Central memory CD4-positive, alpha-beta T cell (primary cell): ENCODE measurements around the gene LMF1.
"Not testable (repeated sequence)": the region's sequence is repeated elsewhere in the genome, so short reads cannot be mapped to it uniquely, and the experiment has no call there.

Source experiments
- DNase-seq: peaks from one replicate; pipeline ENCODE4 v3.0.0; 2022

LMF1 gene

GRCh38 chr16:822174-822908 lies 148.4 kb downstream of the LMF1 start:
- DNase-seq = no peak

GRCh38 chr16:821751-822150 lies 149.0 kb downstream of the LMF1 start:
- no peak for DNase-seq

DNA sequence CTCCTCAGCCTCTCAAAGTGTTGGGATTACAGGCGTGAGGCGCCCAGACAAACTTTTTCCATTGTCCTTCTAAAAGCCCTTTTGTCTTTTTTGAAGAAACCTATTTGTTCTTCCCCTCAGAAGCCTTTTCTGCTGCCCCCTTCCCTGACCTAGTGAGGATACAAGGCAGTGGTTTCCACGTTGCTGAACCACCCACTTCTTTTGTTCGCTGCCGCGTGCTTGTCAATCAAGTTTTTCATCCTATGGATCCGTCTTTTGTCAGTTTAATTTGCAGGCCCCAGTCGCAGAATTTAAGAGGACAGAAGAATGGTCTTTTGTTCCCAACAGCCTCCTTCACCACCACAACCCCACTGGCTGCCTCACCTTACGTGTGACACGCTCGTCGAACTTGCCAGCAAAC lies 150.0 kb downstream of the LMF1 start:
- DNase-seq = no peak

GRCh38 chr16:820044-820408 lies 150.8 kb downstream of the LMF1 start:
- DNase-seq = not testable (repeated sequence)

DNA sequence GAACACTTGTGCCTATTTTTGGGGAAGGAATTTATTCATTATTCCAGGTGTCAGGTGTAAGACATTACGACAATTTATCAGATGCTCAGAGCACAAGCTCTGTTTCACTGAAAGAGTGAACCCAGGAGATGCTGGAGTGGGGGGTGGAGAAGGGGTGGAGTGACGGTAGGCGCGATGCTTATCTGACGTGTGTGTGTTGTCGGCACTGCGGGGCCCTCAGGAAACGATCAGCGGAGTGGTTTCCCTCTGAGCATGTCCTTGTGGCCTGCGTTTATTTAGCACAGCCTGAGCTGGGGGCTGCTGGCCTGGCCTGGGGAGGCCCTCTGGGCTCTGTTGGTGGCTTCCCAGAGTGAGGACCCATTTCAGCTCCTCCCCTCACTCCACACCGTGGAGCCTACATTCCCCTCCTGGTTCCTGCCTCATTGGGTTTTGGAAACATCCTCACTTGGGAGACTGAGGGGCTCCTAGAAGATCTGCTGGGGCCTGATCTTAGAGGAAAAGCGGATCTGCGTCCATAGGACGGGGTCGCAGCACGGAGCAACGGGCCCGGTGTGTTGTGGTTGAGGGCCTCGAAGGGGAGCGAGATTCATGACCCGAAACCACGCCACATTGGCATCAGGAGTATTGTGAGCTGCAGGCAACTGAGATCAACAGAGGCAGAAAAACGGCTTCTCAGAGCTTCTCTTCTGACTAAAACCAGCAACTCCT lies 151.3 kb downstream of the LMF1 start:
- peak; percentile 55 for DNase-seq

GRCh38 chr16:818592-818991 lies 152.2 kb downstream of the LMF1 start:
- no peak for DNase-seq

GRCh38 chr16:818132-818531 lies 152.7 kb downstream of the LMF1 start:
- no peak for DNase-seq

DNA sequence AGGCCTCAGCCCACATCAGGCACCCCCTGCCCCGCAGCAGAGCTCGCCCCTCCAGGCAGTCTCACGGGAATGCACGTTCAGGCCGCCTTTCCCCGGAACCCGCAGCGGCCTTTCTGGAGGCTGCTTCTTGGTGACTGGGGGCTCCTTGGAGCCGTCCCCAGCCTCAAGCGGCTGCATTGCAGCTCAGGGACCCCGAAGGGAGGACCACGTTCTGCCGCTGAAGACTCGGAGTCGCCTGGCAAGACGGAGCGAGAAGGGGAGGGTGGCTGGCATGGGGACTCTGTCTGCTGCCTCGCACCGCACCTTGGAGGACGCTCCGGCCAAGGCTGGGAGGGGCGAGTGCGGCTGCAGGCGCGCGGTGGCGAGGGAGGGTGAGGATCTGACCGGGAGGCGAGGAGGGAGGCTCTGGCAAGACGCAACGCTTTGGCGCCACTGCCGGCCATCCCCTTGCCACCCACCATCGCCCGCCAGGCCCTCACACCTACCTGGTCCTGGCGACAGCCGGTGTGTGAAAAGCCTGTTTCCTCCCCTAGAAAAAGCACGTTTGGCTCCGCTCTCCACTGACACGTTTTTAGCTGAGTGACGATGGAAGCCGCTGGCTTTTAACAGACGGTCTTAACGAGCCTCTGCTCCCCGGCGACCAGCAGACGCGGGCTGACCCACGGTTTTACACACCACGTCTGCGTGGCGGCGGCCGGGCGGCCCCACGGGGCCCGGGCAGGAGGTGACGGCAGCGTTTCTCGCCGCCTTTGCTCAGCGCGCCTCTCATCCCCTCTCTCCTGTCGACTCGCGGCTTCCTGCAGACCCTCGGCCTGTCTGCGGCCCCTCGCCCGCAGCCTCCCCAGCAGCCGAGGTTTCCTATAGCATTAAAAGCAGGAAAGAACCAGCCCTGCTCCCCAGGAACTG lies 153.5 kb downstream of the LMF1 start:
- no peak for DNase-seq

GRCh38 chr16:815861-816260 lies 154.9 kb downstream of the LMF1 start:
- DNase-seq = no peak

- DNase-seq = no peak
Observed at GRCh38 chr16:814974-815373, 155.8 kb downstream of the LMF1 start.

- no peak for DNase-seq
Observed at GRCh38 chr16:813916-814412, 156.8 kb downstream of the LMF1 start.

- DNase-seq = peak; percentile 27
Observed at GRCh38 chr16:813204-813915, 157.4 kb downstream of the LMF1 start.

- DNase-seq = no peak
Observed at GRCh38 chr16:808085-808386, 162.7 kb downstream of the LMF1 start.

DNA sequence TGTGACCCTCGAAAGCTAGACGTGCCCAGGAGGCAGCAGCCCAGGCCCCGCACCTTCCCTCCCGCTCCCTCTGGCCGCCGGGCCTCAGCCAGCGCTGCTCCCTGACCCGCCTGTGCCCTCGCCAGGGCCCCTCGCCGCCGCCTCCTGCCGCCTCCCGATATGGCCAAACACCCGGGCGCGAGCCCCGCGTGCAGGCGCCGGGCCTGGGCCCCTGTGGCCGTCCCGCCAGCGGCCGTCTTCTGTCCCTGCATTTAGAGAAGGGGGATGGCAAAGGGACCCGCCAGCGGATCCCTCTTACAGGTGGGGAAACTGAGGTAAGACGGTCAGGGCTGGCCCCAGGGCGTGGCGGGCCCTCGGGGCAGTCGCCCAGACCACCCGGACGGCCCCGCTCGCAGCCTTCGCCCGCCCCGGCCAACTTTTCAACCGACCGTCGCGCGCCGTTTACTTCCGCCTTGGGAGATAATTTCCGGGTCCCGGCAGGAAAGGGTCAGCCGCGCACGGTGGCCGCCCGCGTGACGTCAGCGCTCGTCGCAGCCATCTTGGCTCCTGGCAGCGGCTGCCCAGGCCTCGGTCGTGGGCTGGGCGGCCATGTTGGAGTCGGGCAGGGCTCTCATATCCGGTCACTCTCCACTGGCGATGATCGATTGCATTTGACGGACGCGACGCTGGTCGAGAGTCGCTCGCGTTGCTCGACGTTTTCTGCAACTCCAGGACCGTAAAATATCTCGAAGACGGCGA lies 163.3 kb downstream of the LMF1 start:
- peak; percentile 70 for DNase-seq

DNA sequence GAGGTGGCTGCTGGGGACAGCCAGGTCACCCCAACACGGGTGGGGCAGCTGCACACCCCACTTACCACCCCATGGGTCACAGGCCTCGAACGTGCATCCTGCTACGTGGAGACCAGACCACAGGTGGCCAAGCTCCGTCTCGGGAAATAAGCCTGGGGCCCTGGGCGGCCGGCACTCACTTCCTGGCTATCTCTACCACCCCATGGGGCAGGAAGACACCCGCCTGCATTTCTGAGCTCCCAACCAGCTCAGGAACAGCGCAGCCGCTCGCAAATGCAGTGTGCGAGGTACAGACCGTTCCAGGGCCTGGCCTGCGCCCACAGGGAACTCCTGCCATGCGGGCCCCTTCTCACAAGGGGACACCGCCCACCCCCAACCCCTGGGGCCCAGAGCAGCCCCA lies 165.3 kb downstream of the LMF1 start:
- DNase-seq = no peak

- no peak for DNase-seq
Observed at GRCh38 chr16:804193-805048, 166.4 kb downstream of the LMF1 start.

GRCh38 chr16:803754-804080 lies 167.1 kb downstream of the LMF1 start:
- DNase-seq = no peak
